ENCODE data around the gene ZDHHC22. TPM values are rescaled to one million over a fixed set of nuclear protein-coding genes. Genes with fewer than 3 reads are reported as not detected.
A peak's percentile ranks its signal among the peaks of the same experiment; 100 is the strongest.

Gene ZDHHC22
- total RNA-seq, 2 donors from 2014 or later = 0.38 to 1.7 TPM

- TF ChIP-seq, protein P1, sequence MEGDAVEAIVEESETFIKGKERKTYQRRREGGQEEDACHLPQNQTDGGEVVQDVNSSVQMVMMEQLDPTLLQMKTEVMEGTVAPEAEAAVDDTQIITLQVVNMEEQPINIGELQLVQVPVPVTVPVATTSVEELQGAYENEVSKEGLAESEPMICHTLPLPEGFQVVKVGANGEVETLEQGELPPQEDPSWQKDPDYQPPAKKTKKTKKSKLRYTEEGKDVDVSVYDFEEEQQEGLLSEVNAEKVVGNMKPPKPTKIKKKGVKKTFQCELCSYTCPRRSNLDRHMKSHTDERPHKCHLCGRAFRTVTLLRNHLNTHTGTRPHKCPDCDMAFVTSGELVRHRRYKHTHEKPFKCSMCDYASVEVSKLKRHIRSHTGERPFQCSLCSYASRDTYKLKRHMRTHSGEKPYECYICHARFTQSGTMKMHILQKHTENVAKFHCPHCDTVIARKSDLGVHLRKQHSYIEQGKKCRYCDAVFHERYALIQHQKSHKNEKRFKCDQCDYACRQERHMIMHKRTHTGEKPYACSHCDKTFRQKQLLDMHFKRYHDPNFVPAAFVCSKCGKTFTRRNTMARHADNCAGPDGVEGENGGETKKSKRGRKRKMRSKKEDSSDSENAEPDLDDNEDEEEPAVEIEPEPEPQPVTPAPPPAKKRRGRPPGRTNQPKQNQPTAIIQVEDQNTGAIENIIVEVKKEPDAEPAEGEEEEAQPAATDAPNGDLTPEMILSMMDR (conservative IDR thresholded peaks at IDR 0.05) = no peak
- H3K4me1 Mint-ChIP-seq = peaks cover 29% of the 10 kb centered on the region
- 87 to 100% methylated on average over 3 of the region's 3 CpGs for WGBS, 2 experiments (ENCODE audit: insufficient coverage in 1 of 2, insufficient read length in 1 of 2)
These were observed 34.9 kb downstream of the ZDHHC22 start for GRCh38 chr14:77106666-77107065.

GRCh38 chr14:77105145-77105939, 36.2 kb downstream of the ZDHHC22 start:
- no peaks in the 10 kb centered on the region for H3K9me3 Mint-ChIP-seq
- no peak overlapping the region for H3K4me3 Mint-ChIP-seq
- no peak for DNase-seq
- Histone ChIP-seq H3K9me3 (ENCODE audit: control insufficient read depth, low read length) (no peaks in the 10 kb centered on the region), H3K4me1 (ENCODE audit: control insufficient read depth, insufficient read depth, low read length) (peaks cover 3% of the 10 kb centered on the region), H3K36me3 (ENCODE audit: control insufficient read depth, insufficient read depth, low read length) (peaks cover 42% of the 10 kb centered on the region), H3K4me3 (ENCODE audit: low read length) (no peak overlapping the region), H3K27ac (ENCODE audit: low read depth, low read length) (peak overlapping the region; percentile 75), H3K9ac (ENCODE audit: extremely low read depth, low read length, poor library complexity, severe bottlenecking) (no peak overlapping the region), H3K27me3 (ENCODE audit: control insufficient read depth, insufficient read depth, low read length, poor library complexity, severe bottlenecking) (no peaks in the 10 kb centered on the region)
- H3K27me3 Mint-ChIP-seq (ENCODE audit: insufficient read depth) = no peaks in the 10 kb centered on the region
- WGBS, 2 experiments (ENCODE audit: insufficient coverage in 1 of 2, insufficient read length in 1 of 2) = 56 to 63% methylated on average over 5 of the region's 6 CpGs
- H3K27ac Mint-ChIP-seq = peak overlapping the region; percentile 81
- TF ChIP-seq, protein P1 (conservative IDR thresholded peaks at IDR 0.05) = no peak
- peaks cover 18% of the 10 kb centered on the region for H3K4me1 Mint-ChIP-seq
- H3K36me3 Mint-ChIP-seq (ENCODE audit: low read depth) = peaks cover 26% of the 10 kb centered on the region

More at GRCh38 chr14:77106666-77107065, 34.9 kb downstream of the ZDHHC22 start:
- no peak overlapping the region for H3K4me3 ChIP-seq (ENCODE audit: low read length)
- no peak overlapping the region for H3K27ac Mint-ChIP-seq
- no peak overlapping the region for H3K27ac ChIP-seq (ENCODE audit: low read depth, low read length)
- no peaks in the 10 kb centered on the region for H3K27me3 Mint-ChIP-seq (ENCODE audit: insufficient read depth)
- H3K4me1 ChIP-seq (ENCODE audit: control insufficient read depth, insufficient read depth, low read length) = peaks cover 11% of the 10 kb centered on the region
- H3K9me3 Mint-ChIP-seq = no peaks in the 10 kb centered on the region
- no peaks in the 10 kb centered on the region for H3K27me3 ChIP-seq (ENCODE audit: control insufficient read depth, insufficient read depth, low read length, poor library complexity, severe bottlenecking)
- H3K4me3 Mint-ChIP-seq = no peak overlapping the region
- no peak overlapping the region for H3K9ac ChIP-seq (ENCODE audit: extremely low read depth, low read length, poor library complexity, severe bottlenecking)
- no peak for DNase-seq
- no peaks in the 10 kb centered on the region for H3K9me3 ChIP-seq (ENCODE audit: control insufficient read depth, low read length)
- H3K36me3 ChIP-seq (ENCODE audit: control insufficient read depth, insufficient read depth, low read length) = peaks cover 44% of the 10 kb centered on the region
- peaks cover 29% of the 10 kb centered on the region for H3K36me3 Mint-ChIP-seq (ENCODE audit: low read depth)

GRCh38 chr14:77104393-77104792, 37.2 kb downstream of the ZDHHC22 start:
- Mint-ChIP-seq H3K36me3 (ENCODE audit: low read depth) (peaks cover 23% of the 10 kb centered on the region), H3K4me1 (peaks cover 17% of the 10 kb centered on the region), H3K27me3 (ENCODE audit: insufficient read depth) (no peaks in the 10 kb centered on the region), H3K9me3 (no peaks in the 10 kb centered on the region), H3K4me3 (no peak overlapping the region), H3K27ac (no peak overlapping the region)
- TF ChIP-seq, protein P1 (conservative IDR thresholded peaks at IDR 0.05) = no peak
- Histone ChIP-seq H3K4me1 (ENCODE audit: control insufficient read depth, insufficient read depth, low read length) (peaks cover 4% of the 10 kb centered on the region), H3K36me3 (ENCODE audit: control insufficient read depth, insufficient read depth, low read length) (peaks cover 38% of the 10 kb centered on the region), H3K4me3 (ENCODE audit: low read length) (no peak overlapping the region), H3K27ac (ENCODE audit: low read depth, low read length) (peak overlapping the region; percentile 62), H3K27me3 (ENCODE audit: control insufficient read depth, insufficient read depth, low read length, poor library complexity, severe bottlenecking) (no peaks in the 10 kb centered on the region), H3K9me3 (ENCODE audit: control insufficient read depth, low read length) (no peaks in the 10 kb centered on the region), H3K9ac (ENCODE audit: extremely low read depth, low read length, poor library complexity, severe bottlenecking) (no peak overlapping the region)
- DNase-seq = no peak
- WGBS, 2 experiments (ENCODE audit: insufficient coverage in 1 of 2, insufficient read length in 1 of 2) = 91 to 96% methylated on average over 3 of the region's 3 CpGs

All from endodermal cell (in vitro differentiated cells).